Measurements from ENCODE around the gene JADE3.

JADE3 gene

GRCh38 chrX:46865281-46865680, 46.9 kb upstream of the JADE3 start:
- Histone ChIP-seq H2AFZ (ENCODE audit: low read length) (no peak overlapping the region), H3K4me3 (ENCODE audit: low read length, poor library complexity, severe bottlenecking) (no peak overlapping the region), H3K36me3 (ENCODE audit: insufficient read depth, low read length) (peaks cover 7% of the 10 kb centered on the region; the same call in 1 of the 2 replicates), H3K27me3 (ENCODE audit: insufficient read depth, low read length, poor library complexity, severe bottlenecking) (no peaks in the 10 kb centered on the region), H3F3A (ENCODE audit: low read depth) (no peaks in the 10 kb centered on the region), H3K4me2 (ENCODE audit: low read depth, low read length, poor library complexity, severe bottlenecking) (no peak overlapping the region), H3K9me3 (ENCODE audit: insufficient read depth, low read depth, low read length) (no peaks in the 10 kb centered on the region), H4K20me1 (ENCODE audit: insufficient read depth, low read length, poor library complexity, severe bottlenecking) (no peaks in the 10 kb centered on the region), H3K9ac (ENCODE audit: low read depth, low read length, poor library complexity, severe bottlenecking) (no peak overlapping the region), H3K4me1 (ENCODE audit: insufficient read depth, low read length, poor library complexity, severe bottlenecking) (no peaks in the 10 kb centered on the region), H3K9me2 (replicated peaks; ENCODE audit: low read depth, low read length) (no peaks in the 10 kb centered on the region), H3K79me2 (ENCODE audit: insufficient read depth, low read length) (no peaks in the 10 kb centered on the region)
- no peak for TF ChIP-seq EZH2phosphoT487 (IDR thresholded peaks at IDR 0.05; ENCODE audit: borderline replicate concordance)
- no peak for TF ChIP-seq CTCF (conservative IDR thresholded peaks at IDR 0.05; ENCODE audit: low read length)

- Histone ChIP-seq H3K4me3 (ENCODE audit: low read length, poor library complexity, severe bottlenecking) (no peak overlapping the region), H3K27me3 (ENCODE audit: insufficient read depth, low read length, poor library complexity, severe bottlenecking) (no peaks in the 10 kb centered on the region), H3K9ac (ENCODE audit: low read depth, low read length, poor library complexity, severe bottlenecking) (no peak overlapping the region), H2AFZ (ENCODE audit: low read length) (no peak overlapping the region), H3F3A (ENCODE audit: low read depth) (no peaks in the 10 kb centered on the region), H3K36me3 (ENCODE audit: insufficient read depth, low read length) (peaks cover 1% of the 10 kb centered on the region; the same call in 1 of the 2 replicates), H4K20me1 (ENCODE audit: insufficient read depth, low read length, poor library complexity, severe bottlenecking) (no peaks in the 10 kb centered on the region), H3K4me1 (ENCODE audit: insufficient read depth, low read length, poor library complexity, severe bottlenecking) (no peaks in the 10 kb centered on the region), H3K4me2 (ENCODE audit: low read depth, low read length, poor library complexity, severe bottlenecking) (no peak overlapping the region), H3K79me2 (ENCODE audit: insufficient read depth, low read length) (no peaks in the 10 kb centered on the region), H3K9me3 (ENCODE audit: insufficient read depth, low read depth, low read length) (no peaks in the 10 kb centered on the region), H3K9me2 (replicated peaks; ENCODE audit: low read depth, low read length) (no peaks in the 10 kb centered on the region)
- TF ChIP-seq EZH2phosphoT487 (IDR thresholded peaks at IDR 0.05; ENCODE audit: borderline replicate concordance) (no peak), CTCF (conservative IDR thresholded peaks at IDR 0.05; ENCODE audit: low read length) (no peak)
Observed at GRCh38 chrX:46866726-46867125, 45.5 kb upstream of the JADE3 start.

DNA sequence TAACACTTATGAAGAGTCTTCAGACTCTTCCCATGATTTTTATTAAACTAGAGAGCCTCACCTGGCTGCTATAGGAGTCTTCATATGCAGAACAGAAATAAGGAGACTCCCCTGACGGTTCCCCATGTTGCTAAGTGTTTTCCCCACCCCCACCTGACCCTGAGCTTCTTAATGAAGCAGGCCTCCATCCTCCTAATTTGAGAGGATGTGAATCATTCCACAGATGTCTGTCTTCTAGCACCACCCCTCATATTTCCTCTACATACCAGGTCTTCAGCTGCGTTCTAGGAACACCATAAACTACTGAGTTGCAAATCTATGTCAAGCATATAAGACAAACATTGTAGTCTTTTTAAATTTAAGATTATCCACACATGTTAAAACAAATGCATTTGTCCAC, 38.5 kb upstream of the JADE3 start:
- H3K36me3 ChIP-seq (ENCODE audit: insufficient read depth, low read length), result peaks cover 4% of the 10 kb centered on the region; the same call in 1 of the 2 replicates
- no peak overlapping the region for H3K4me2 ChIP-seq (ENCODE audit: low read depth, low read length, poor library complexity, severe bottlenecking)
- no peaks in the 10 kb centered on the region for H3K9me2 ChIP-seq (replicated peaks; ENCODE audit: low read depth, low read length)
- TF ChIP-seq EZH2phosphoT487 (IDR thresholded peaks at IDR 0.05; ENCODE audit: borderline replicate concordance) (no peak), CTCF (conservative IDR thresholded peaks at IDR 0.05; ENCODE audit: low read length) (no peak)
- H3K27me3 ChIP-seq (ENCODE audit: insufficient read depth, low read length, poor library complexity, severe bottlenecking), result no peaks in the 10 kb centered on the region
- H3F3A ChIP-seq (ENCODE audit: low read depth), result no peaks in the 10 kb centered on the region
- no peak overlapping the region for H2AFZ ChIP-seq (ENCODE audit: low read length)
- no peaks in the 10 kb centered on the region for H3K9me3 ChIP-seq (ENCODE audit: insufficient read depth, low read depth, low read length)
- H3K9ac ChIP-seq (ENCODE audit: low read depth, low read length, poor library complexity, severe bottlenecking), result no peak overlapping the region
- no peak overlapping the region for H3K4me3 ChIP-seq (ENCODE audit: low read length, poor library complexity, severe bottlenecking)
- H3K79me2 ChIP-seq (ENCODE audit: insufficient read depth, low read length), result no peaks in the 10 kb centered on the region
- no peaks in the 10 kb centered on the region for H4K20me1 ChIP-seq (ENCODE audit: insufficient read depth, low read length, poor library complexity, severe bottlenecking)
- peaks cover 3% of the 10 kb centered on the region for H3K4me1 ChIP-seq (ENCODE audit: insufficient read depth, low read length, poor library complexity, severe bottlenecking)

Data from Loucy (cell line).